GM10266 (cell line): ENCODE results near the gene TRABD2A.
"Not testable (repeated sequence)": the region's sequence is repeated elsewhere in the genome, so short reads cannot be mapped to it uniquely, and the experiment has no call there.

Experiments
- DNase-seq: peaks from one replicate; pipeline ENCODE4 v3.0.0; 2012; ENCODE audit errors: extremely low spot score
- CTCF ChIP-seq: IDR thresholded peaks from 2 replicates; pipeline ENCODE4 v1.5.1; 2012; ENCODE audit warnings: mild to moderate bottlenecking, low read depth; ENCODE audit not compliant: control insufficient read depth, insufficient read depth; ENCODE audit errors: missing control alignments

The TRABD2A gene

GRCh38 chr2:84919885-84920580 is 39.1 kb upstream of the TRABD2A start:
- no peak for TF ChIP-seq CTCF
- DNase-seq, result no peak

GRCh38 chr2:84918430-84918829 is 37.5 kb upstream of the TRABD2A start:
- no peak for TF ChIP-seq CTCF
- DNase-seq, result no peak

GRCh38 chr2:84917821-84918220 is 36.9 kb upstream of the TRABD2A start:
- DNase-seq, result not testable (repeated sequence)

GRCh38 chr2:84915675-84916074 is 34.8 kb upstream of the TRABD2A start:
- not testable (repeated sequence) for DNase-seq

- DNase-seq, result no peak
- no peak for TF ChIP-seq CTCF
These were observed 33.5 kb upstream of the TRABD2A start for GRCh38 chr2:84914334-84914733.

- DNase-seq, result no peak
- TF ChIP-seq CTCF, result no peak
These were observed 32.1 kb upstream of the TRABD2A start for GRCh38 chr2:84912984-84913383.

GRCh38 chr2:84911135-84911678 is 30.3 kb upstream of the TRABD2A start:
- TF ChIP-seq CTCF, result no peak
- DNase-seq, result no peak

- TF ChIP-seq CTCF, result no peak
- no peak for DNase-seq
These were observed 28.2 kb upstream of the TRABD2A start for GRCh38 chr2:84908948-84909713.
